GM19455 (cell line): ENCODE results near the gene ARHGAP24.
"Not testable (repeated sequence)": the region's sequence is repeated elsewhere in the genome, so short reads cannot be mapped to it uniquely, and the experiment has no call there.

ENCODE experiments used
- ATAC-seq: cut with Tn5 transposase; IDR thresholded peaks from one replicate; pipeline ENCODE4 v1.9.1; 2021; ENCODE audit not compliant: unreplicated experiment

ARHGAP24 gene

GRCh38 chr4:85482010-85482738, 7.2 kb downstream of the ARHGAP24 start:
- ATAC-seq = no peak

DNA sequence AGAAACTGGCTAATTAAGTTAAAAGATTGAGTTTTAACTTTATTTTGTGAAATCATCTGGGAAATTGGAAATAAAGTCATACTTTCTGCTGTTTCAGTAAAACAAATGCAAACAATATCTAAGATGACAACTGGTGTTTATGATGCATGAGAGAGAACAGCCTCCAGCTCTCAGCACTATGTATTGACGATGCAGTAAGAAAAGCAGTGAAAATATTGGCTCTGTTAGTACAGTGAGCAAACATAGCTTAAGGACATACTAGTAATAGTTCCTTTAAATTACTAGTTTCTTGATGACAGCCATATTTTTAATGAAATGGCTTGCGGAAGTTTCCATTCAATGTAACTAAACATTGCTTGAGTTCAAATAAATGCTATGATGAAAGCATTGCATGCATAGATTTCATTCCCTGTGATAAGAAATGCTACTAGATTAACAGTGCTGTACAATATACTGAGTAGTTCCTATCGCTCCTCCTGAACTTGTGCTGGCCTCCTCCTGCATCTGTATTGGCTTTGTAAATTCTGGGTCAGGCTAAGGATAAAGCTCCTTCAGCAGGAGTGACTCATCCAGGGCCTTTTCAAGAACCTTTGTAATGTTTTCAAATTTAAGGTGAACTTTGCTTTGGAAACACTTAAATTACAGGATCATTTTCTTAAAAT, 11.6 kb downstream of the ARHGAP24 start:
- no peak for ATAC-seq

- no peak for ATAC-seq
Observed at GRCh38 chr4:85488416-85488815, 13.5 kb downstream of the ARHGAP24 start.

DNA sequence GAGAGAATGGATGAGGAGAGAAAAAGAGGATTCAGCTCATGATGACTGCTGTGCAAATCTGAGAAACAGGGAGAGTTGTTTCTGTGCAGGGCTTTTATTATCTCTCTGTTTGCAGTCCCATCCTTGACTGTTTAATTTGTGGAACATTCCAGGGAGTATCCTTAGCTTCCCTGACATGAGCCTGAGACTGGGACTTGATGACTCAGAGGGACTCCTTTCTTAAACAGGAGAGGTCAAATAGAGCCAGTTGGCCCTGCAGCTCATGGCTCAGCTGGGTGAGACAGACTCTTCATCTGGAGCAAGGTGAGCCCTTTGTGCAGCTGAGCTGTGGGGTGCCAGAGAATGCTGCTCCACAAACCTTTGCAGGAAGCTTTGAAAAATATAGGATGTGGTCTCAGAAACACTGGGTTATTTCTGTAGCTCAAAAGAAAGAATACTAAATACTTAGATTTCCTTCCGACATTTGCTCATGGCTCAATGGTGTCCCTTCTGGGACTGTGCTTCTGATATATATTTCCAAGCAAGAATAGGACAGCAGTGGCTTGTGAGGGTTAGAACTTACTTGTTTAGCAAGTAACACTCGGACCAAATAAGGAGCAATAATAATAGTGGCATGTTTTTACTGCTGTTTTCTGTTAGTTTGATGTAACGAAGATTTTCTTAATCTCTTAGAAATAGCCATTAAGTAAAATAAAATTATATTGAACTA, 14.5 kb downstream of the ARHGAP24 start:
- no peak for ATAC-seq

DNA sequence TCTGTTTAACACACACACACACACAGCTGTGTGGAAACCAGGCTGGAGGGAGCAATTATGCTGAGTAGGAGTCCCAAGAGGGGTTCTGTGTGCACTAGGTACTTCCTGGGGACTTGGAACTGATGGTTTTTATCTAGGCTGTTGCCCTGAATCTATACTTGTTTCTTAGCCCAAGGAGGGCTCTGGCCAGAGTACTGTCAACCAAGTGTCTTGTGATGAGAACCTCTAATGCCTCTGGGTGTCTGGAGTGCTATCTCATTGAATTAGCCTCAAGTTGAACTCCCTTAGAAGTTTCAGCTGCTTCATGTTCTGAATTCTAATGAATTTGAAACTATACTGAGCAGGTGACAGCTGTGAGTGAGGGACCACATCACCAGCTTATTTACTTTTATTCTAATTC, 16.6 kb downstream of the ARHGAP24 start:
- ATAC-seq = no peak

DNA sequence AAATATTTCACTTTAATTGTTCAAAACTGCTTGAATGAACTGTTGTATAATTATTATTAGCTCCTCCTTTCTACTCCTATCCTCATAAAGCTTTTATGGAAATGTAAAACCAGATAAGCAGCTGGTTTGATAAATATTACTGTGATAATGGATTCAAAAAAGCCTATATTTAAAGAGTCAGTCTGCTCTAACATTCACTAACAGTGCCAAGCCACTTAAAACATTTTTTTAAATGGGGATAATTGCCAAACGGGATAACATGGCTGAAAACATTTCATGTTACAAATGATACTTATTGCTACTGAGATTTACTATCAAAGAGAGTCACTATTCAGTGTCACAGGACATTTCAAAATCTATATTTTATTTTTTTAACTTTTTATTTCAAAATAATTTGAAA, 17.4 kb downstream of the ARHGAP24 start:
- ATAC-seq = no peak

GRCh38 chr4:85495621-85496020, 20.7 kb downstream of the ARHGAP24 start:
- no peak for ATAC-seq

DNA sequence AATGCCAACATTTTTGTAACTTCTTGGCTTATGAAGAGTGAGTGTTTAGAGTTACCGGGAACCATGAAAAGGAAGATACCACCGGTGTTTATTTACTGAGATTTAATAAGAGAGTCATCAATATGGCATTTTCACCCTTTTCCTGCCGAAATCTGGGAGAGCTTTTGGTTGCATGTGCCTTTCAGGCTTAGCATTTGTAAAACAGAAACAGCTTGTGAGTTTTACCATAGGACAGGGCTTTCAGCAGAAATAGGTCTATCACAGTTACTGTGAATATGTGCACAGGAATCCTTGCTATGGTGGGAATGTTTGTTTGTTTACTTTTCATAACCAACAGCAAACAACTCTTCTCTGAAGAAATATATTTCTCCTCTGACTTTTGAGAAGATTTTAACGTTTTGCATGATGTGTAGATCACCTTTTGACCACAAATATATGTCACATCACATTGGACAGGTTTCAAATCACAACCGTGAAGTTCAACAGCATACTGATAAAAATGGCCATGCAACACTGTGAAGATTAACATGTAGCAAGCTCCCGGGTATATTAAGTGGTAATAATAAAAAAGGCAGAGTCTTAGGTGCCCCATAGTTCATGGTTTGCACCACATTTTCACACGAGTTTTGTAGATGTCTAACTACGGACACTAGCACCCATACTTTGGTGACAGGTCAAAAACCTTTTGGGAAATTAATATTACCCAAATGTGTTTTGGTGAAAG, 21.3 kb downstream of the ARHGAP24 start:
- no peak for ATAC-seq

DNA sequence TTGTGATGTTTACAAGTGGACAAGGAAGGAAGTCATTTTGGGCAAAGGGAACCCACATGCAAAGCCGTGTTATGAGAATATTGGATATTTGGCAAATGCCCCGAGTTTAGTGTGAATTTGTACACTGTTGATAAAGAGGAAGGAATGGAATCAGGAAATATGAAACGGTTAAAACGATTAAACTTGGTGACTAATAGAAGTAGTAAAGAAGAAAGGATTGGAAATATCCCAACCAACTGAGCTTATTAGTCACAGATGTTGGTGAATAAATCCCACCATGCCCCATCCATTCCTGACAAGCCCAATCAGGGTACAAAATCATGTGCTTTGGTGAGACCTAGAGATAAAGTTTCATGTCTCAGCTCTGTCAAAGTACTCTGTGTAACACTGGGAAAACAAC, 22.0 kb downstream of the ARHGAP24 start:
- no peak for ATAC-seq

DNA sequence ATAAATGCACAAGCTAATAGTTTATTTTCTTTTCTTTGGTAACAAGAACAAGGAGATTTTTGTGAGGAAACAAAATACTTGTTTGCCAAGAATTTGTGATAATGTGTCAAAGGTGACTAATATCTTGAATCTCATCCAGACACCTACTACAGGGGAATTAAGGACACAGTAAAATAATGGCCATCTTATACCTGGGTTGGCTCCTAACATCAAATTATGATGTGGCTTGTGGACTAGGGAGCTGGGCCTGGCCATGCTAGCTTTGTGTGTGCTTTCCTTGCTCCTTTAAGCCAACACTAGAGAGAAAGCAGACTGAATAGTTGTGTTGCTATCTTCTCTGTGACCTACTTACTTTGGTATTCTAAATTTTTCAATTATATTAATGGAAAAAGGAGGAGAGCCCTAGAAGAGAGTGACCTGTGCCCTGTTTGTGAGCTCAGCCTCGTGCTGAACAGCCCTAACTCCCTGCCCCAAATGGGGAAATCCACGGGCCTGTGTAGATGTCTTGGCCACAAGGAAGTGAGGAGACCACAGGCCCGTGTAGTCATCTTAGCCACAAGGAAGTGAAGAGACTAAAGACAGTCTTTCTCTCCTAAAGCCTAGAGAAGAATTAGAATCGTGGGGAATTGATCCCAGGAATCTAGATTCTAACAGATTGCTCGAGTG, 23.3 kb downstream of the ARHGAP24 start:
- ATAC-seq = peak; percentile 91

DNA sequence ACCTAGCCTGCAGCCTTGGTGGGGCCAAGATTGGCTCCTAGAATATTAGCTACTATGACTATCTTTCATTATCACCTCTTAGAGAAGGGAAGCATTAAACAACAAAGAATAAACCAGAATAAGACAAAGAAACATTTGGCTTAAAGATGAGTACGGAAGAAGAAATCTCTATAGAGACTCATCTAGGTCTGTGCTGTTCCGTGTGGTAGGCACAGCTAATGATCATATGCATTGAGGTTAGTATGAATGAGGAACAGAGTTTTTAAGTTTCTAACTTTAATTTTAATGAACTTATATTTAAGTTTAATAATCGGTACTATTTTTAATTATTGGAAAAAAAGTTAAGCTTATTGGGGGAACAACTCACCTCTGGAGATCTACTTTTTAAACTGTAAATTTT, 24.6 kb downstream of the ARHGAP24 start:
- ATAC-seq = no peak

- no peak for ATAC-seq
Observed at GRCh38 chr4:85500110-85500867, 25.3 kb downstream of the ARHGAP24 start.

DNA sequence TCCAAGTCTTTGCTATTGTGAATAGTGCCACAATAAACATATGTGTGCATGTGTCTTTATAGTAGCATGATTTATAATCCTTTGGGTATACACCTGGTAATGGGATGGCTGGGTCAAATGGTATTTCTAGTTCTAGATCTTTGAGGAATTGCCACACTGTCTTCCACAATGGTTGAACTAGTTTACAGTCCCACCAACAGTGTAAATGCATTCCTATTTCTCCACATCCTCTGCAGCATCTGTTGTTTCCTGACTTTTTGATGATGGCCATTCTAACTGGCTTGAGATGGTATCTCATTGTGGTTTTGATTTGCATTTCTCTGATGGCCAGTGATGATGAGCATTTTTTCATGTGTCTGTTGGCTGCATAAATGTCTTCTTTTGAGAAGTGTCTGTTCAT, 26.2 kb downstream of the ARHGAP24 start:
- not testable (repeated sequence) for ATAC-seq

- no peak for ATAC-seq
Observed at GRCh38 chr4:85508654-85509053, 33.7 kb downstream of the ARHGAP24 start.

- ATAC-seq = no peak
Observed at GRCh38 chr4:85509882-85510631, 35.1 kb downstream of the ARHGAP24 start.

- no peak for ATAC-seq
Observed at GRCh38 chr4:85510632-85510984, 35.7 kb downstream of the ARHGAP24 start.

- no peak for ATAC-seq
Observed at GRCh38 chr4:85512446-85513205, 37.7 kb downstream of the ARHGAP24 start.

GRCh38 chr4:85514117-85514516, 39.2 kb downstream of the ARHGAP24 start:
- no peak for ATAC-seq

GRCh38 chr4:85514783-85515182, 39.8 kb downstream of the ARHGAP24 start:
- no peak for ATAC-seq
